NCI-H1417 (cell line): ENCODE data around the gene WDR90.
A peak's percentile ranks its signal among the peaks of the same experiment; 100 is the strongest.

Source experiments
- DNase-seq, 3 experiments: peaks; one replicate each; lab custom pipeline; 2025; lab: John Stamatoyannopoulos, UW

The WDR90 gene

GRCh38 chr16:660459-661183 is 11.5 kb downstream of the WDR90 start:
- peak; percentile 86 to 91 (median 89) for DNase-seq

GRCh38 chr16:661184-661821 is 12.1 kb downstream of the WDR90 start:
- no peak for DNase-seq

- no peak for DNase-seq
Observed at GRCh38 chr16:662095-662494, 12.9 kb downstream of the WDR90 start.

GRCh38 chr16:662597-662996 is 13.4 kb downstream of the WDR90 start:
- DNase-seq = no peak

GRCh38 chr16:666572-666971 is 17.4 kb downstream of the WDR90 start:
- DNase-seq = no peak

- DNase-seq = peak in 1 of 3 experiments; percentile 14
Observed at GRCh38 chr16:667113-667779, 18.1 kb downstream of the WDR90 start.

GRCh38 chr16:667780-668518 is 18.8 kb downstream of the WDR90 start, which contains the start of gene RHOT2:
Gene RHOT2 (plus strand): TSS chr16:668132. CDS start chr16:668200, 68 bp downstream.
- peak; percentile 90 to 98 (median 93) for DNase-seq

GRCh38 chr16:668519-669171 is 19.5 kb downstream of the WDR90 start:
- no peak for DNase-seq

- DNase-seq = no peak
Observed at GRCh38 chr16:669666-670065, 20.5 kb downstream of the WDR90 start.

- DNase-seq = no peak
Observed at GRCh38 chr16:670485-671352, 21.6 kb downstream of the WDR90 start.

GRCh38 chr16:671353-672131 is 22.4 kb downstream of the WDR90 start:
- no peak for DNase-seq

- DNase-seq = no peak
Observed at GRCh38 chr16:672371-672770, 23.2 kb downstream of the WDR90 start.

- DNase-seq = no peak
Observed at GRCh38 chr16:672851-673250, 23.7 kb downstream of the WDR90 start.

- no peak for DNase-seq
Observed at GRCh38 chr16:673399-673991, 24.3 kb downstream of the WDR90 start.

GRCh38 chr16:674214-674881 is 25.2 kb downstream of the WDR90 start:
- DNase-seq = no peak

GRCh38 chr16:674968-675883 is 26.1 kb downstream of the WDR90 start, which contains the start of gene RHBDL1:
Gene RHBDL1 (plus strand): TSS chr16:675671. CDS start chr16:675791, 120 bp downstream.
- DNase-seq = no peak

- no peak for DNase-seq
Observed at GRCh38 chr16:675884-676564, 26.9 kb downstream of the WDR90 start.
